Stimulated activated CD8-positive, alpha-beta memory T cell treated with anti-CD3 and anti-CD28 coated beads, Interleukin-7, amount 100 ng/mL, for 48 hours (primary cell): ENCODE data around the gene ABI3.

Experiments used
- DNase-seq, 2 donors: peaks; one replicate each; pipeline ENCODE4 v3.0.0-alpha.2; 2020; ENCODE audit warnings: low read depth in 1 of 2; ENCODE audit errors: extremely low read depth in 1 of 2

ABI3 gene

GRCh38 chr17:49224198-49224996 lies 13.9 kb downstream of the ABI3 start:
- DNase-seq: peak in 1 of 2 donors; percentile 19

GRCh38 chr17:49224997-49225337 lies 14.5 kb downstream of the ABI3 start:
- no peak for DNase-seq

- no peak for DNase-seq
Measured at GRCh38 chr17:49225554-49226236, 15.2 kb downstream of the ABI3 start.

GRCh38 chr17:49226771-49227435 lies 16.4 kb downstream of the ABI3 start:
- DNase-seq: no peak

- DNase-seq: peak in 1 of 2 donors; percentile 50
Measured at GRCh38 chr17:49227436-49228261, 17.1 kb downstream of the ABI3 start.

GRCh38 chr17:49229076-49229804 lies 18.7 kb downstream of the ABI3 start:
- no peak for DNase-seq

- DNase-seq: no peak
Measured at GRCh38 chr17:49229805-49230600, 19.5 kb downstream of the ABI3 start.

- peak; percentile 77 to 81 for DNase-seq
Measured at GRCh38 chr17:49230636-49231562, 20.4 kb downstream of the ABI3 start, which contains the start of gene PHOSPHO1. Gene PHOSPHO1 (minus strand): TSS chr17:49230787. CDS start chr17:49226691, 4,096 bp downstream.

- no peak for DNase-seq
Measured at GRCh38 chr17:49231563-49231894, 21.0 kb downstream of the ABI3 start.

GRCh38 chr17:49234509-49235080 lies 24.1 kb downstream of the ABI3 start:
- no peak for DNase-seq

GRCh38 chr17:49235896-49236295 lies 25.4 kb downstream of the ABI3 start:
- no peak for DNase-seq

GRCh38 chr17:49239963-49240362 lies 29.5 kb downstream of the ABI3 start:
- DNase-seq: no peak

- DNase-seq: no peak
Measured at GRCh38 chr17:49240619-49241018, 30.1 kb downstream of the ABI3 start.

- no peak for DNase-seq
Measured at GRCh38 chr17:49241040-49241439, 30.5 kb downstream of the ABI3 start.

GRCh38 chr17:49241692-49242397 lies 31.3 kb downstream of the ABI3 start:
- DNase-seq: no peak

GRCh38 chr17:49242813-49243212 lies 32.3 kb downstream of the ABI3 start:
- no peak for DNase-seq

GRCh38 chr17:49244839-49245238 lies 34.3 kb downstream of the ABI3 start:
- DNase-seq: no peak

GRCh38 chr17:49247944-49248343 lies 37.4 kb downstream of the ABI3 start:
- no peak for DNase-seq
